Rectal smooth muscle tissue (tissue), 1 donor: Measurements from ENCODE around the gene DOK7.

Source experiments
- H3K27ac ChIP-seq: one replicate; pipeline ENCODE4 v1.7.0; 2013; ENCODE audit warnings: low read depth, low read length, inconsistent platforms
- H3K27me3 ChIP-seq: one replicate; pipeline ENCODE4 v1.7.0; 2013; ENCODE audit warnings: low read length; ENCODE audit not compliant: control insufficient read depth, insufficient read depth
- H3K36me3 ChIP-seq: one replicate; pipeline ENCODE4 v1.7.0; 2013; ENCODE audit warnings: low read length; ENCODE audit not compliant: control insufficient read depth, insufficient read depth
- H3K4me1 ChIP-seq: one replicate; pipeline ENCODE4 v1.7.0; 2013; ENCODE audit warnings: low read length; ENCODE audit not compliant: control insufficient read depth, insufficient read depth
- H3K4me3 ChIP-seq: one replicate; pipeline ENCODE4 v1.7.0; 2013; ENCODE audit warnings: low read length
- H3K9ac ChIP-seq: one replicate; pipeline ENCODE4 v1.7.0; 2013; ENCODE audit warnings: low read length

DOK7 gene

GRCh38 chr4:3471886-3472285, 8.8 kb downstream of the DOK7 start:
- H3K4me1 ChIP-seq, result no peaks in the 10 kb centered on the region
- no peaks in the 10 kb centered on the region for H3K36me3 ChIP-seq
- H3K4me3 ChIP-seq, result no peak overlapping the region
- no peak overlapping the region for H3K9ac ChIP-seq
- H3K27me3 ChIP-seq, result peaks cover 6% of the 10 kb centered on the region
- no peak overlapping the region for H3K27ac ChIP-seq

DNA sequence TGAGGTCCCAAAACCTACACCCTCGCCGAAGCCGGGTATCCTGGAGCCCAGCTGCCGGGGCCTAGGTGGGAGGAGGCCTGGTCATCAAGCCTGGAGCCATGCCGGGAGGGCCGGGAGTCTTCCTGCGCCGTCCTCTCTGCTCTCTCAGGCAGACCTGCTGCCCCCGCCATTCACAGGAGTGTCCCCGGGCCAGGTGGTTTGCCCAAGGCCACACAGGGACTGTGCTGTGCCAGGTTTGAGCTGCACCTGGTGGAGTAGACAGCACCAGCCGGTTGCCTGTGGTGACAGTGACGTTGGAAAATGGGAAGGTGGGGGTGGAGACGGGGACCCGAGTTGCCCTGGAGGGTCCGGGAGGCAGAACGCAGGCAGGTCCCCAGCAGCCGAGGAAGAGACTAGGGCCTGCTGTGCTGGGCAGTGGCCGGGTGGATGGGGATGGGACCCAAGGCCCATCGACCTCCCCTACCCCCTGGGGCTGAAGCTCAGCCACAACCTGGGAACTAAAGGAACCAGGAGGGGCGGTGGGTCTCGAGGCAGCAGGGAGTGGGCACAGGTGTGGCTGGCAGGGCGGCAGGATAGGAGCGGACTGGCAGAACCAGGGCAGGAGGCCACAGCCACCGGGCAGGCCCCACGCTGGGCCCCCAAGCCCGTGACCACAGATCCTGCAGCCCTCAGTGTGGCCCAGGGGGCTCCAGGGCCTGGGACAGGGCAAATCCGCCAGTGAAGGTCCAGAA, 9.5 kb downstream of the DOK7 start:
- Histone ChIP-seq H3K36me3 (no peaks in the 10 kb centered on the region), H3K4me1 (no peaks in the 10 kb centered on the region), H3K27ac (no peak overlapping the region), H3K27me3 (peaks cover 6% of the 10 kb centered on the region), H3K9ac (no peak overlapping the region), H3K4me3 (no peak overlapping the region)

DNA sequence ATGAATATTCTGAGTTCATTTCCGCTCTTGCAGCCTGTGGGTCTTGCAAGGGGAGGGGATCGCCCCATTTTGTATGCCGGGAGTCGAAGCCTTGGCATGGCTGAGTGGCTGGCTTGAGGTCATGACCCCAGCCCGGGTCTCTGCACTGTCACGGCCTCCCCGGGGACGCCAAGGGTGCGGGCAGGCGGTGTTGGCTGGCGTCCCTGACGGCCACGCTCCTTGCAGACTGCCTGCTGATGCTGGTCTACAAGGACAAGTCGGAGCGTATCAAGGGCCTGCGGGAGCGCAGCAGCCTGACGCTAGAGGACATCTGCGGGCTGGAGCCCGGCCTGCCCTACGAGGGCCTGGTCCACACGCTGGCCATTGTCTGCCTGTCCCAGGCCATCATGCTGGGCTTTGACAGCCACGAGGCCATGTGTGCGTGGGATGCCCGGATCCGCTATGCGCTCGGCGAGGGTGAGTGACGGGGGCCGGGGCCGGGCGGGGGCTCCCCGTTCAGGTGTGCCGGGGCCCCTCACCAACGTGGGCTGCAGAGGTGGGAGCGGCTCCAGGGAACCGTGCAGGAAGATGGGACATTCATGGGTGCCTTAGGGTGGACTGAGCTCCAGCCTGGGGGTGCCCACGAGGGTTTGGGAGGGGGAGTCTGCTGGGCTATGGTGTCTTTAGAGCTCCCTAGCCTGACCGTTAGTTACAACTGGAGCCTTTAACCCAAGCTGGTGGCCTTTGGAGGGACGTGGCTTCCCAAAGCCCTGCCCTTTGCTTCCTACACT, 10.3 kb downstream of the DOK7 start:
- Histone ChIP-seq H3K4me1 (no peaks in the 10 kb centered on the region), H3K27me3 (peaks cover 6% of the 10 kb centered on the region), H3K36me3 (no peaks in the 10 kb centered on the region), H3K9ac (no peak overlapping the region), H3K27ac (no peak overlapping the region), H3K4me3 (no peak overlapping the region)

- Histone ChIP-seq H3K4me1 (no peaks in the 10 kb centered on the region), H3K36me3 (no peaks in the 10 kb centered on the region), H3K9ac (no peak overlapping the region), H3K27me3 (peaks cover 6% of the 10 kb centered on the region), H3K4me3 (no peak overlapping the region), H3K27ac (no peak overlapping the region)
These were observed 11.1 kb downstream of the DOK7 start for GRCh38 chr4:3473996-3474765.

DNA sequence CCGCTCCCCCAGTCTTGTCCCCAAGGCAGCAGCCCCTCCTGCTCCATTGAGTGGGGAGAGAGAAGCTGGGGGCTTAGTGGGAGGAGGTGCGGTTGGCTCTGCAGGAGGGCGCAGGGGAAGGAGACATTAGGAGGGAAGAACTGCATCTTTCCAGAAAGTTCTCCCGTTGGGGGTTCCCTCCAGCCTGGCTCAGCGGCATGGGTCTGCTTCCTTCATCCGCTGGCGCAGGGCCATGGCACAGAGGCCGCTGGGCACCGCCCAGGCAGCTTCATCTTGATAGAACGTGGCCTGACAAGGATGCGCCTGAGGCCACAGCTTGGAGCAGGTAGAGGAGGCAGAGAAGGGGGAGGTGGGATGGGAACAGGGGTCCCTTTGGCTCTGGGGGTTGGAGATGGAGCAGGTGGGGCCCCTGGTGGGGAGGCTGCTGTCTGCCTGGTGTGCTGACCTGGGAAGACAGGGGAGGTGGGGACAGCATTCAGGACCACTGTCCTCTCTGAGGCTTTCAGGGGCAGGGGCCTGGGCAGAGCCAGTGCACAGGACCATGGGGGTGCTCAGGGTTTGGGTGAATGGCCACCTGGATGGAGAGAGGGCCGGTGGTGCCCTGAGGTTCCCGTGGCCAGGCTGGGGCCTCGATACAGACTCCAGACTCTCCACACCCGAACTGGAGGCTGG, 12.1 kb downstream of the DOK7 start:
- no peak overlapping the region for H3K9ac ChIP-seq
- no peaks in the 10 kb centered on the region for H3K4me1 ChIP-seq
- H3K27ac ChIP-seq, result no peak overlapping the region
- no peaks in the 10 kb centered on the region for H3K36me3 ChIP-seq
- H3K4me3 ChIP-seq, result no peak overlapping the region
- peaks cover 2% of the 10 kb centered on the region for H3K27me3 ChIP-seq

DNA sequence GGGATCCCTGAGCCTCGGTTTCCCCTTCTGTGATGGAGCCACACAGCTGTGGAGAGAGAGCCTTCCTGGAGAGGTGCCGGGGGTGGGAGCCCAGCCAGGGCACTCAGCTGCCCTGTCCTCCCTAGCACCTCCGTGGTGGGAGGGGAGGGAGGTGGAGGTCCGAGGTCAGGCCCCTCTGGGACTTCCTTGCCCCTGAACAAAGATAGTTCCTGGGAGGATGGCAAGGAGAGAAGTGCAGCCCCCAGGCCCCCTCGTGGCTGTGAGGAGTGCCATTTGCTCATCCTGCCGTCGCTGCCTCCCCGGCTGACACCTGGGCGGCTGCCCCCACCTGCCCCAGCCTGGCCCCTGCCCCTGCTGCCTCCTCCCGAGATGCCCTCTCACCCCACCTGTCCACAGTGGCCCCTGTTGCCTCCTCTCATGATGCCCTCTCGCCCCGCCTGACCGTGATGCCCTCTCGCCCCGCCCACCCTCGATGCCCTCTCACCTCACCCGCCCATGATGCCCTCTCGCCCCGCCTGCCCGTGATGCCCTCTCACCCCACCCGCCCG, 12.7 kb downstream of the DOK7 start:
- Histone ChIP-seq H3K27ac (no peak overlapping the region), H3K27me3 (no peaks in the 10 kb centered on the region), H3K36me3 (no peaks in the 10 kb centered on the region), H3K9ac (no peak overlapping the region), H3K4me1 (no peaks in the 10 kb centered on the region), H3K4me3 (no peak overlapping the region)

DNA sequence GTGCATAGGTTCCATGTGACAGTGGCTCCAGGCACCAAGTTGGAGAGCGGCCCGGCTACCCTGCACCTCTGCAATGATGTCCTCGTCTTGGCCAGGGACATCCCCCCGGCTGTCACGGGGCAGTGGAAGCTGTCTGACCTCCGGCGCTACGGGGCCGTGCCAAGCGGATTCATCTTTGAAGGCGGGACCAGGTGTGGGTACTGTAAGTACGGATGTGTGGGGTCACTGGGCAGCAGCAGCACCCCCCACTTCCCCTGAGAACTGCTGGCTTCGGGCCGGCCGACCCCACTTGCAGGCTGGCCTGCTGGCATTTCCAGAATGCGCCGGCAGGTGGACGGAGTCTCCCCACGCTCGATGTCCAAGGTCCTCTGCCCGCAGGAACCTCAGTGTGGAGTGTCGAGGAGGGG, 13.2 kb downstream of the DOK7 start:
- no peak overlapping the region for H3K27ac ChIP-seq
- H3K36me3 ChIP-seq, result no peaks in the 10 kb centered on the region
- H3K4me1 ChIP-seq, result no peaks in the 10 kb centered on the region
- no peak overlapping the region for H3K9ac ChIP-seq
- H3K4me3 ChIP-seq, result no peak overlapping the region
- H3K27me3 ChIP-seq, result no peaks in the 10 kb centered on the region

DNA sequence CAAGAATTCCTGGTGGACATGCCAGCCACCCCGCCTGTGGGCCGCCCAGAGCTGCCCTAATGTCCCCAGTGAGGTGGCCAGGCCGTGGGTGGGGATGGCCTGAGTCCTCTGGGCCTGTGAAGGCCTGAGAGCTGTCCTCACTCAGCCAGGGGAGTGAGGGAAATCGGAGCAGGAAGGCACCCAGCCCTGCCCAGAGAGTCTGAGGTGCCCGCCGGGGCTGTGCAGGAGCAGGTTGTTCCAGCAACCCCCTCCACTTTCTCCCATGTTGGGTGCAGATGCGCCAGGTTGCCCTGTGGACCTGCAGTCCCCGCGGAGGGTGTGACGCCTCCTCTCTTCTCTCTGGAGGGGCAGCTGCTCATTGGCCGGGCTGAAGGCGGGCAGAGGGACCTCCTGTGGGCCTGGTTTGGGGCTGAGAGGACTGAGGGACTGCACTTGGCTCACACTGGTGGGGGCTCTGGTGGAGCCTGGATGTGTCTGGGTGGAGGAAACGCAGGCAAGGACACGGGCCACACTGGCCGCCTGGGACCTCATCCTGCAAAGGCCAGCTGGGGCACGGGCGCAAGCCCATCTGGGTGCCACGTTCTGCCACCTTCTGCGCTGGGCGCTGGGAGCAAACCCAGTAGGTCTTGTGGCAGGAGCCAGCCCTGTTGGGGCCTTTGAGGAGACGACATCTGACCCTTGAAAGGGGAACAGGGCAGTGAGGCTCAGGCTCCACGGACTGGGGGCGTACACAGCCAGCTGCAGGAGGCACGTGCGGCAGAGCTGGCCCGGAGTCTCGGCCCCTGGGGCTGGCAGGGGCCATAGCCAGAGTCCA, 14.0 kb downstream of the DOK7 start:
- Histone ChIP-seq H3K27ac (no peak overlapping the region), H3K4me1 (no peaks in the 10 kb centered on the region), H3K36me3 (no peaks in the 10 kb centered on the region), H3K4me3 (no peak overlapping the region), H3K9ac (no peak overlapping the region), H3K27me3 (peaks cover 1% of the 10 kb centered on the region)

DNA sequence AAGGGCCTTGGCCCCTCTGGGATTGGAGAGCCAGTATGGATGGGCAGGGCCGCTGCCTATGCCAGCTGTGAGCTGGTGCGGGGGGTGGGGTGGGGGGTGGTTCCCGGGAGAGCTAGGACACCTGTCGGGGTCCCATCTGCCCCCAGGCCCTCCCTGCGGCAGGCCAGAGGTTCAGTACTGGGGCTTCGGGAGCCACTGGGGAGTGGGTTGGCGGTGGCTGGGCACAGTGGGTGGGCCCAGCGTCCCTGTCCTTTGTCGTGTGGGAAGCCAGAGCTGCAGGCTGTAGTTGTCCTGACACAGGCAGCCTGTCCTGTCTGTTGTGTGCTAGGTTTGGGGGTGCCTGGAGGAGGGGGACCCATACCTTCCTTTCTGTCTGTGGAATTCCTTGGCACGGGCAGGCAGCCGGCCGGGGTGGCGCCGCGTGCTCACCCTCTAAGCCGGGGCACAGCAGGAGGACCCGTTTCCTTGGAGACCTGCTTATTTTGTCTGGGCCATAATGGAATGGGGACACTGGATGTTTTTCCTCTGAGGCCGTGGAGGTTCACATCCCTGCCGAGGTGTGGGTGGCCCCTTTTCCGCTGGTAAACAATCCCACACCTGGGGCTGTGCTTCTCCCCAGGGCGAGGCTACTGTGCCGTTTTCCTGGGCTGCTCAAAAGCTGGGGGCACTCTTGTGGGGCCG, 14.8 kb downstream of the DOK7 start:
- Histone ChIP-seq H3K4me1 (no peaks in the 10 kb centered on the region), H3K36me3 (no peaks in the 10 kb centered on the region), H3K4me3 (no peak overlapping the region), H3K27ac (no peak overlapping the region), H3K9ac (no peak overlapping the region), H3K27me3 (peaks cover 5% of the 10 kb centered on the region)

DNA sequence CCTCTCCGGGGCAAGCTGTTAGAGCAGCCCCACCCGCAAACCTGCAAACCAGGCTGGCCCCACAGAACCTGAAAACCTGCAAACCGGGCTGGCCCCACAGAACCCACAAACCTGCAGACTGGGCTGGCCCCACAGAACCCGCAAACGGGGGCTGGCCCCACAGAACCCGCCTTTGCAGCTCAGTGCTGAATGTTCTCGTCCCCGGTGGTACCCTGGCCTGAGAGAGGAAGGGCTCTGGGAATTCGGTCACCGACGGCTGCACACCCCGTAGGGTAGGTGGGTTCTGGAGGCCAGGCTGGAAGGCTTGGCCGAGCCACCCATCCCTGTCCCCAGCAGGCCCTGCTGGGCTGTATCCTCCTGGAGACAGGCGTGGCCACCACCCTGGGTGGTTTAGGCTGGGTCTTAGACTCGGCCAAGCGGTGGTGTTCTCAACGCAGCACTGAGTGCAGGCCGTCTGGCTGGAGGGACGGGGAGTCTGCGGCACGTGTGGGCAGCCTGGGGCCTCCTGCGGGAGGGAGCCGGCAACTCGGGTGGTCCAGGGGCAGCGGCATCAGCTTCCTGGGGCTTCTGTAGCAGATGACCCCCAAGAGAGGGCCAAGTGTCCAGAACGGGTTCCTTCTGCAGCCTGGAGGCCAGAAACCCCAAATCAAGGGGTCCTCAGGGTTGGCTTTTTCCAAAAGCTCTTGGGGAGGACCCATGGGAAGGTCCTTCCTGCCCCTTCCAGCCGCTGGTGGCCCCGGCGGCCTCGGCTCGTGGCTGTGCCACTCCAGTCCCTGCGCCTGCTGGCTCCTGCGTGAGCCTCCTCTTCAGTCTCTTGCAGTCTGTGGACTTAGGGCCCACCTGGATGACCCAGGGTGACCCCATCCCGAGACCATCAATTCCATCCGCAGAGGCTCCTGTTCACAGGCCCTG, 15.6 kb downstream of the DOK7 start:
- peaks cover 6% of the 10 kb centered on the region for H3K27me3 ChIP-seq
- H3K4me3 ChIP-seq, result no peak overlapping the region
- H3K27ac ChIP-seq, result no peak overlapping the region
- no peaks in the 10 kb centered on the region for H3K36me3 ChIP-seq
- no peaks in the 10 kb centered on the region for H3K4me1 ChIP-seq
- no peak overlapping the region for H3K9ac ChIP-seq
